Endothelial cell of umbilical vein (primary cell): ENCODE measurements around the gene TRIM71. TPM values are rescaled to one million over a fixed set of nuclear protein-coding genes. Genes with fewer than 3 reads are reported as not detected.

Experiments
- BruUV-seq: library from RNA; stranded (reverse); fragments of 400-500 nt; replicated peaks from 2 replicates; lab custom pipeline; 2021; lab: Mats Ljungman, UMichigan
- CTCF ChIA-PET: fragments of 300-600, 350-600 bp; sonication (Branson Sonifier 250); formaldehyde crosslinking; loops from one replicate; lab custom pipeline; 2021; ENCODE audit warnings: antibody characterized with exemption, inconsistent platforms; lab: Charles Lee
- POLR2A ChIA-PET: fragments of 300-600, 350-600 bp; sonication (Branson Sonifier 250); formaldehyde crosslinking; loops from one replicate; lab custom pipeline; 2021; ENCODE audit warnings: antibody characterized with exemption, inconsistent platforms; lab: Charles Lee
- DNase-seq: peaks from one replicate; pipeline ENCODE4 v3.0.0-alpha.2; 2011; ENCODE audit warnings: low read depth, low spot score
- FAIRE-seq: peaks from 2 replicates; lab custom pipeline; 2011; peaks lifted over from hg19 to GRCh38; lab: Jason Lieb, UNC
- H2AFZ ChIP-seq: 2 replicates; pipeline ENCODE4 v1.6.0; 2012; ENCODE audit warnings: low read depth, low read length, control low read depth, inconsistent platforms
- H3K27ac ChIP-seq: 2 replicates; pipeline ENCODE4 v1.5.1; 2011; ENCODE audit warnings: low read depth, mild to moderate bottlenecking, control low read depth, low read length, moderate library complexity; ENCODE audit not compliant: insufficient read depth
- H3K27me3 ChIP-seq, 2 experiments: 2 replicates each; pipeline versions ENCODE4 v1.6.0 to v1.6.1; 2011; ENCODE audit warnings: low read length in 2 of 2, mixed read lengths in 1 of 2; ENCODE audit not compliant: control insufficient read depth in 2 of 2, insufficient read depth in 2 of 2
- H3K36me3 ChIP-seq, 2 experiments: 2 replicates in 1 of 2; 3 replicates in 1 of 2; pipeline ENCODE4 v1.5.1; 2011; ENCODE audit warnings: low read length in 2 of 2, mild to moderate bottlenecking in 1 of 2, moderate library complexity in 1 of 2; ENCODE audit not compliant: control insufficient read depth in 2 of 2, insufficient read depth in 2 of 2; ENCODE audit errors: extremely low read depth in 1 of 2
- H3K4me1 ChIP-seq: 3 replicates; pipeline ENCODE4 v1.5.1; 2011; ENCODE audit warnings: mild to moderate bottlenecking, low read length; ENCODE audit not compliant: control insufficient read depth, insufficient read depth; ENCODE audit errors: extremely low read depth
- H3K4me2 ChIP-seq: 2 replicates; pipeline ENCODE4 v1.6.1; 2011; ENCODE audit warnings: low read length, control low read depth, mixed read lengths; ENCODE audit not compliant: insufficient read depth
- H3K4me3 ChIP-seq, 3 experiments: fragments of 200-600 bp in 1 of 3; sonication (generic), shearing (Covaris generic) in 1 of 3; replicated peaks in 1 of 3; 2 replicates each; pipeline ENCODE4 v1.5.1; 2011 to 2016; ENCODE audit warnings: control low read depth in 3 of 3, low read length in 3 of 3, mild to moderate bottlenecking in 2 of 3, inconsistent platforms in 1 of 3, low read depth in 1 of 3, moderate library complexity in 1 of 3; ENCODE audit not compliant: insufficient read depth in 1 of 3
- H3K79me2 ChIP-seq: 2 replicates; pipeline ENCODE4 v1.6.0; 2012; ENCODE audit warnings: low read length, inconsistent platforms; ENCODE audit not compliant: control insufficient read depth, insufficient read depth
- H3K9ac ChIP-seq: replicated peaks from 2 replicates; pipeline ENCODE3; 2011; ENCODE audit warnings: low read length, control low read depth; ENCODE audit not compliant: insufficient read depth; ENCODE audit errors: extremely low read depth
- H3K9me1 ChIP-seq: replicated peaks from 3 replicates; pipeline ENCODE4 v1.6.0; 2011; ENCODE audit warnings: mild to moderate bottlenecking, low read length; ENCODE audit not compliant: control insufficient read depth, insufficient read depth; ENCODE audit errors: extremely low read depth
- H3K9me3 ChIP-seq: replicated peaks from 2 replicates; pipeline ENCODE4 v1.5.1; 2012; ENCODE audit warnings: low read length, inconsistent platforms; ENCODE audit not compliant: control insufficient read depth, insufficient read depth
- H4K20me1 ChIP-seq: replicated peaks from 2 replicates; pipeline ENCODE3; 2011; ENCODE audit warnings: mild to moderate bottlenecking, low read length; ENCODE audit not compliant: control insufficient read depth, insufficient read depth; ENCODE audit errors: extremely low read depth
- CTCF ChIP-seq, 2 donors: IDR thresholded peaks; 1 replicate in 1 of 2; 2 replicates in 1 of 2; pipeline ENCODE4 v1.5.1; 2011; ENCODE audit warnings: low read length in 2 of 2, mild to moderate bottlenecking in 2 of 2, moderate library complexity in 2 of 2, control low read depth in 1 of 2, inconsistent platforms in 1 of 2, low read depth in 1 of 2; ENCODE audit not compliant: insufficient read depth in 1 of 2; ENCODE audit errors: extremely low read depth in 1 of 2
- EZH2 ChIP-seq: IDR thresholded peaks from 2 replicates; pipeline ENCODE4 v1.6.1; 2012; ENCODE audit warnings: borderline replicate concordance, low read depth, mild to moderate bottlenecking, moderate library complexity, low read length, inconsistent platforms; ENCODE audit not compliant: severe bottlenecking
- FOS ChIP-seq: IDR thresholded peaks from 2 replicates; pipeline ENCODE4 v1.6.1; 2011; ENCODE audit warnings: mild to moderate bottlenecking, low read length, moderate library complexity, borderline replicate concordance; ENCODE audit not compliant: insufficient read depth
- GATA2 ChIP-seq: IDR thresholded peaks from 2 replicates; pipeline ENCODE4 v1.7.0; 2011; ENCODE audit warnings: low read depth, mild to moderate bottlenecking, moderate library complexity, mixed read lengths, low read length; ENCODE audit not compliant: insufficient read length, insufficient read depth
- JUN ChIP-seq: IDR thresholded peaks from 2 replicates; pipeline ENCODE4 v1.6.1; 2011; ENCODE audit warnings: borderline replicate concordance, low read depth; ENCODE audit not compliant: insufficient read length, insufficient read depth
- MYC ChIP-seq: IDR thresholded peaks from one replicate; pipeline ENCODE4 v1.6.1; 2011; ENCODE audit warnings: mild to moderate bottlenecking, low read depth, low read length
- POLR2A ChIP-seq: IDR thresholded peaks from 2 replicates; pipeline ENCODE4 v1.6.1; 2012; ENCODE audit warnings: low read depth, mild to moderate bottlenecking, control low read depth, low read length
- POLR2AphosphoS5 ChIP-seq: IDR thresholded peaks from 2 replicates; pipeline ENCODE4 v1.6.1; 2012; ENCODE audit warnings: low read depth, mild to moderate bottlenecking, control low read depth, low read length, moderate library complexity; ENCODE audit not compliant: insufficient read depth
- dilution Hi-C: fragments of 300-500 bp; cut with MboI; formaldehyde crosslinking; loops from one replicate; pipeline ENCODE4 v1.15.0; 2019; ENCODE audit warnings: low sequenced_read_pairs; ENCODE audit not compliant: extremely low pct_ligation_motif_present
- intact Hi-C: fragments of 100-400 bp; cut with micrococcal nuclease; formaldehyde crosslinking; loops from one replicate; pipeline ENCODE4 v1.10.0; 2022
- polyA plus RNA-seq, 4 experiments: library from polyadenylated mRNA; depleted of rRNA in 3 of 4; stranded (reverse) in 3 of 4; unstranded in 1 of 4; fragments of >200 nt; gene quantifications; 2 replicates each; pipeline versions ENCODE4 v1.2.1 to v1.2.3, GENCODE V29; 2011 to 2012; ENCODE audit warnings: missing spikeins in 1 of 4
- total RNA-seq: library from RNA; stranded (reverse); gene quantifications from 2 replicates; pipeline ENCODE4 v1.2.3, GENCODE V29; 2021
- TF ChIP-seq, protein P1 (sequence below): IDR thresholded peaks from 2 replicates; pipeline ENCODE4 v1.6.1; 2011; ENCODE audit not compliant: insufficient read depth, insufficient read length

The TRIM71 gene
- total and polyA plus RNA-seq, 2 donors (not counting 3 experiments of a cell fraction or from before 2014, with no cell fraction given): not detected

DNA sequence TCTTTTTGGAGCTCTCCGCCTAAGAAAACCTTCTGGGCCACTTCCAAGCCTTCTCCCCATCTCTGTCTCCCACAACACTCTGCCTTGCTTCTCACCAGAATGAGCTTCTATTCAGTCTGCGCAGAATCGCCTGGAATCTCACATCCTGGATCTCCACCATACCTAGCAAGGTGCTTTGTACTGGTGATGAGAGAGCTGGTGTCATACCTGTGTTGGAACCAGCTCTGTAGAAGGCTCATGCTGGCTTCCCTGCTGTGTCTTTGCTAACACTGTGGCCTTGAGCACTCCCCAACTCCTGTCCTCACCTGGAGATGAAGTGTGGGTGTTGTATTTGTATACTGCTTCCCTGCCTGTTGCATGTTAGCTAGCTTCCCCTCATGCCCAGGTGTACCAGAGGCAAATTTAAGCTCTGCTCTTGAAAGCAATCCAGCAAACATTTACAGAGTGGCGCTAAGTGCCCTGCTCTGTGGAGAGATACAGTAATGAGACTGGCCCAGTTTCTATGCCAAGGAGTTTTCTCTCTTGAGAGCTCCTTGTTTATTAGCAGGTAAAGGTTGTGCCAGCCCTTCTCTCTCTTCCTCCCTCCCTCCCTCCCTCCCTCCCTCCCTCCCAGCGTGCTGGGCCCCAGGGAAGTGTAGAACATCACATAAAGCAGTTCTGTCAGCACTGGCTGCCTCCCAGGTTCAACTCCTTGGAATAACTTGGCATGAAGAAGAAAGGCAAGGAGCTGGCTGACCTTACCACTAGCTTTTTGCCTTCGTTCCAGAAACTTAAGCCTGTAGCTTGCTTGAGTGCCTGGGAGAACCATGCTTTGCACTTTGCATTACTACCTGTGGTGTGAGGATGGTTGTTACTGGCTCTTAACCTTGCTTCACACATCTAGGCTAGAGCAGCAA is 54.9 kb downstream of the TRIM71 start:
- Histone ChIP-seq H2AFZ (no peak overlapping the region), H3K4me1 (no peaks in the 10 kb centered on the region), H3K36me3 (no peaks in the 10 kb centered on the region), H3K9me1 (no peaks in the 10 kb centered on the region), H3K4me3 (no peak overlapping the region), H3K27me3 (peaks cover 2 to 10% of the 10 kb centered on the region in 2 experiments), H3K9ac (no peak overlapping the region), H3K4me2 (no peak overlapping the region), H3K27ac (no peak overlapping the region), H3K9me3 (no peaks in the 10 kb centered on the region), H4K20me1 (no peaks in the 10 kb centered on the region), H3K79me2 (no peaks in the 10 kb centered on the region)
- FAIRE-seq (no peak), DNase-seq (no peak)
- dilution Hi-C loops (no loop called here), intact Hi-C loops (no loop called here)
- ChIA-PET POLR2A (no interaction called here), CTCF (interaction anchor here (0.6 to 1.4 kb wide), 4 partner anchors 10 to 33 kb away, joined by 3 to 6 read pairs (median 4); no protein-coding TSS in a partner anchor)
- TF ChIP-seq POLR2A (no peak), MYC (no peak), CTCF (IDR thresholded peaks at IDR 0.05; ENCODE audit: extremely low read depth in 1 of 2, insufficient read depth in 1 of 2, low read depth in 1 of 2, low read length in 2 of 2) (no peak), JUN (no peak), FOS (no peak), EZH2 (no peak), POLR2AphosphoS5 (no peak), GATA2 (no peak)
- TF ChIP-seq, protein P1, sequence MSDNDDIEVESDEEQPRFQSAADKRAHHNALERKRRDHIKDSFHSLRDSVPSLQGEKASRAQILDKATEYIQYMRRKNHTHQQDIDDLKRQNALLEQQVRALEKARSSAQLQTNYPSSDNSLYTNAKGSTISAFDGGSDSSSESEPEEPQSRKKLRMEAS: no peak
- no TSS peak for BruUV-seq
